Measurements from ENCODE around the gene IL21. TPM values are rescaled to one million over a fixed set of nuclear protein-coding genes. Genes with fewer than 3 reads are reported as not detected.
A peak's percentile ranks its signal among the peaks of the same experiment; 100 is the strongest.

Gene IL21
- total RNA-seq, 1 donor from 2014 or later, result not detected

DNA sequence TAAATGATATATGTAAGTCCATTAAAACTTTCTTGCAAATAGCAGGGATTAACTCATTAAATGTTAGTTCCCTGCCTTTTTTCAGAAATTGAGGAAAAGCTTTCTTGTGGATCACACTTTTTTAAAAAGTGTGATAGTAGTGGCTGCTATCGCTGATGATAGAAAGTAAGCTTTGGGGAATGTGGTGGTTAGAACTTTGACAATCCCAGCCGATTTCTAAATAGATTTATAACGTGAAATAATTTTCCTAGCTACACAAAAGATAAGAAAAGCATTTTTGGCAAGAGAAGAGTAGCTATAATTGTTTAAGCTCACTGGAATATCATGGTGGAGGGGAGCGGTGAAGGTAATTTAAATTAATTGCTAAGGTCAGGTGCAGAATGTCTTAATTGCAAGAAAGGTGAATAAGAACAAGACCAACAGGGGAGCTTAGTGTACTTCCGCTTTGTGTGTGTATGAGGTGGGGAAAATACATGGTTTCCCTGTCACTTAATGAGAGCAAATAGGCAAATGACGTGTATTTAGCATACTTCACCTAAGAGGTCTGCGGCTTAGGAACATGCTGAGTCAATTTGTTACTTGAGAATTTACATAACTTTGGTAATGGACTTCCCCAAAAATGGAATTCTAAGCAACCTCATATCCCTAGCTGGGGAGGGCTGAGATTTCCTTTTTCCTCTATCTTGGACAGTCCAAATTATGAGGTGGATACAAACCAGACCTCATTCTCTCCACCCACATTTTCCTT lies 11.7 kb upstream of the IL21 start:
- no peak for ATAC-seq

GRCh38 chr4:122625156-122625555 lies 4.3 kb upstream of the IL21 start:
- no peak for ATAC-seq

GRCh38 chr4:122624205-122624604 lies 3.3 kb upstream of the IL21 start:
- ATAC-seq, result no peak

DNA sequence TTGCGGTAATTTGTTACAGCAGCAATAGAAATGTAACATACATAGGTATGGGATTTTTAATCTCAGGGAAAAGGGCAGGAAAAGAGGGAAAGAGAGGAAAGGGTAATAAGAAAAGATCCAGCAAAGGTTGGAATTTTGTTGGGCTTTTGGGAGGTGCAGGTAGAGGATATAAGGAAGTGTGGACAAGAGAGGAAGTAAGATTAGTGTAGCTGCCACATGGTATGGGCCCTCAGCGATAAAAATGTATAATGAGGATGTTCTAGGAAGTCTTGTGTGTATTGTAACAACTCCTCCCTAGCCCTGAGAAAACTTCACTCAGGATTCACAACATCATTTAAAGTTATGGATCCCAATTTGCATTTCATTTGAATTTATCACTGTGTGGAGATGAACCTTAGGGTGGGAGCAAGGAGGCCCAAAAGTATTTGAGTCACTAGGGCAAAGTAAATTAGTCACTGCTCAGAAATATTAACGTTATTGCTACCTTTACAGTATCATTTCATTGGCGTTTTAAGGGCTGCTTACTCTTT lies 2.8 kb upstream of the IL21 start:
- ATAC-seq, result no peak

GRCh38 chr4:122622400-122622799 lies 1.5 kb upstream of the IL21 start:
- no peak for ATAC-seq

GRCh38 chr4:122619611-122620010 lies 1.3 kb downstream of the IL21 start:
- ATAC-seq, result no peak

GRCh38 chr4:122617597-122618593 lies 3.0 kb downstream of the IL21 start:
- no peak for ATAC-seq

DNA sequence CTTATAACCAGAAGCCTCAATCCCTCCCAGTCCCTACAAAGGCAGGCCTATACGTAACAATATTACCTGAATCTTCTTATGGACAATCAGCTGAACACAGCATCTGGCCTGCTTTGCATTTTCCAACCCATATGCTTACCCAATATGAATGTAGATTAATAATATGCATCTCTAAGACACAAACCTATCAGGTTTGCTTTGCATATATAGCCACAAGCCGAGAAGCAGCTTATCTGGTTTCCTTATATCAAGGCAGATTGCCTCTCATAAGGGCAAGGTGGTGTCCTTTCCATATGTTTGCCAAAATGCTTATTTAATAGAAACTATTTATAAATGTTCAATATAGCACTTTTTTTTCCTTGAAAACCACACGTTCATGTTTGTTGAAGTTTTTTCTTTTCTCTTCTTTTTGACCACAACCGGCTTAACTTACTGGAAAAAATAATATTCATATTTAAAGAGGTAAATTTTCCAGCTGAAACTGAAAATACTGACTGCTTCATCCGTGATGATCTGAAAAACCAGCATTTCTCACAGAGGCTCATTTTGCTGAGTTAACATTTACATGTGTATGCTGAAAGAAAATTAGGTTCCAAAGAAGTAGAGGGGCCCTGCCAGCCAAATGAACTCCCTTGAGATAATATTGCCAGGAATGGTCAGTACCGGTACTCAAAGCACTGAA lies 3.8 kb downstream of the IL21 start:
- no peak for ATAC-seq

DNA sequence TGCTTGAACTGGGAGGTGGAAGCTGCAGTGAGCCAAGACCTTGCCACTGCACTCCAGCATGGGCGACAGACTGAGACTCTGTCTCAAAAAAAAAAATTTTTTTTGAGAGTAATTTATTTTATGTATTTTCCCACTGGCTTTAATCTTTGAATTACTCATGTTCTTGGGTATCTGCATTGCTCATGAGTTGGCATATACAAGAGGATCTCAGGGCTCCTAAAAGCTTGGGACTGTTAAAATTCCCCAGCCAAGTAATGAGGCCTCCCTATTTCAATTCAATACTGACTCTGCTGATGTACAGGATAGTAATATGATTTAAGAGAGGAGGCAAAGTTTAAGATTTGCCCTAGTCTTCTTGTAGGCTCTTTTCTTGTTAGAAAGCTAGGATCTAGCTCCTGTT lies 6.2 kb downstream of the IL21 start:
- ATAC-seq, result no peak

- ATAC-seq, result peak; percentile 37
Measured at GRCh38 chr4:122612540-122612939, 8.3 kb downstream of the IL21 start.

DNA sequence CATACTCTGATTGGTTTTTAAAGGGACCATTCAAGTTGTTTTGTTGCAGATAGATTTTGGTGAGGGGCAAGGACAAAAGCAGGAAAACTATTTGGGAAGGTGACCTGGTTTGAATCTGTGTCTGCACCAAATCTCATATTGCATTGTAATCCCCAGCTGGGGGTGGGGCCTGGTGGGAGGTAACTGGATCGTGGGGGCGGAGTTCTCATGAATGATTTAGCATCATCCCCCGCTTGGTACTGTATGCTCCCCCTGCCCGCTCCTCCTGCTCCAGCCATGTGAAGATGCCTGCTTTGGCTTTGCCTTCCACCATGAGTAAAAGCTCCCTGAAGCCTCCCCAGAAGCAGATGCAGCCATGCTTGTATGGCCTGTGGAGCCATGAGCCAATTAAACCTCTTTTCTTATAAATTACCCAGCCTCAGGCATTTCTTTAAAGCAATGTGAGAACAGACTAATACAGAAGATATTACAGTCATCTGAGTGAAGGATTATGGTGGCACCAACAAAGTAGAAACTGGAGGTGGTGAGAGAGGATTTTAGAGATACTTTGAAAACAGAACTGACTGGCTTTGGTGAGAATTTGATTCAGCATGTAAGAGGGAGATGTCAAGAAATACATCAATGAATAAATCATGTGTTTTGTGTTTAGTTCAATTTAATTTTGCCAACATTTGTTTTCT lies 14.4 kb downstream of the IL21 start:
- ATAC-seq, result no peak

DNA sequence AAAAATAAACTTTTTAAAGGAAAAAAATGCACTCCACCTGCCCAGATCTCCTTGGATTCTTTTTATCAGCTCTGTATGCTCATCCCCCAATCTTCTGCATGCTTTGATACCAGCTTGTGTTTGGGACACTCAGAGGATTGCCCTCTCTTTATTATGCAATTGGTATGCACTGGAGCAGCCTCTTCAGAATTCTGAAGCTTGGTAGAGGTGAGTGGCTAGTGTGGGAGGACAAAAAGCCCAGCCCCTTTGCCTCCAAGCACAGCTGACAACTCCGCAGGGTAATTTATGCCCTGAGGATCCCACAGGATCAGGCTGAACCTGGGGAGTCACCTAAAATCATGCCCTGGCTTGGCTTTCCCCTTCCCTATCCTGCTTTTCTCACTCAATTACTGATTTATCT lies 16.7 kb downstream of the IL21 start:
- ATAC-seq, result no peak

DNA sequence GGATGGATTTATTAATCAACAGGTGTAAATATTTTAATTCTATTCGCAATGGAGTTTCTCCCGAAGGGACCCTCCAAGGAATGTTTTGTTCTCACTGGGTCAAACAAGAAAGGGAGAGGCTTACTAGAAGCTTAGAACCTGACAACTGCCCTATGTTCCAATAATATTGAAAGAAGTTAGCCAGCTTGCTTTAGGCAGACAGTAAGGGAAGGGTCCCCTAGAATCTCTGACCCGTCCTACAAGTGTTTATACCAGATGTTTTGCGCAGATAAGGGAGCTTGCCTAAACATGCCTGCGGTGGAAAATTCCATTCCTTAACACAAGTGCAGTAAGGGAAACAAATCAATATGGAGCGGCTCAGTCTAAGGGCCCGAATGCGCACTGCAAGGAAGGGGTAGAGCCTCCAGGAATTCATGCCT lies 17.7 kb downstream of the IL21 start:
- no peak for ATAC-seq

DNA sequence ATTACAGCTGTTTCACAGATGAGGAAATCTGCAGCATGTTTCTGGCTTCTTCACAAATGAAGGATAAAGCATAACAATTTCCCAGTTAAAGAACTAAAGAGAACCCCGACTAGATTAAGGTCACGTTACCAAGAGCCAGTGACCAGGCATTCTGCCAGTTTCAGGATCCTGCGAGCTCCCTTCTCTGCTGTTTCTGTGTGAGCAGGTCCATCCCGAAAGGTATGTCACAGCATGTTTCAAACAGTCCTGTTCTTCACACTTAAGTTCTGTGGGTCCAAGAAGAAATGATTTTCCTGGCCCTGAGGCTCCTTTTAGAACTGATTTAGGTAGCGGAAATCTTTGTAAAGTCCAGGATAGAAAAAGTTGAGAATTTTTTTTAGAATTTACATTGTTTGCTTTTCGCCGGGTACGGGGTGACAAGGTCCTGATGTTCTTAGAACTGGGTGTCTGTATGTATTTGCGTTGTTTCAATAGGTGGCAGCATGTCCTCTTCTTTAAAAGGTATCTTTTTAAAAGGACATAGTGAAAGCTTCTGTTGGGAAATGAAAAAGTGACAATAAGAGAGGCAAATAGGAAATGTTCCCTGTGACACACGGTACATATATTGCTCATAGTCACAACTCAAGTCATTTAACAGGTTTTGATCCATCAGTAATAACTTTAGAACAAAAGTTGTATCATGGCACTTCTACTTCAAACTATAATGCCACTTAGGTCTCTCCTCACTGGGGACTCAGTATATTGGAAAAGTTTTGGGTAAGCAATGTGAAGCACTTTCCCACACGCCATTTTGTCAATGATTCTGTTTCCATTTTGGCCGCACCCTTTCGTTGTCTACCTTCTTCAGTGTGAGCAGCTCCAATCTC lies 18.4 kb downstream of the IL21 start:
- ATAC-seq, result no peak

GRCh38 chr4:122591196-122591595 lies 29.7 kb downstream of the IL21 start:
- ATAC-seq, result no peak

- ATAC-seq, result no peak
Measured at GRCh38 chr4:122588453-122589238, 32.2 kb downstream of the IL21 start.

- peak; percentile 38 for ATAC-seq
Measured at GRCh38 chr4:122584519-122584918, 36.3 kb downstream of the IL21 start.

- no peak for ATAC-seq
Measured at GRCh38 chr4:122583906-122584305, 37.0 kb downstream of the IL21 start.

GRCh38 chr4:122577808-122578781 lies 42.8 kb downstream of the IL21 start:
- ATAC-seq, result peak; percentile 67
